Spleen (tissue), 7 donors: Measurements from ENCODE around the gene IQCE.

Experiments used
- CTCF ChIP-seq, 11 experiments: fragments of 200-600 bp in 7 of 11; fragments of 450-650 bp in 4 of 11; sonication (generic) in 4 of 11; IDR thresholded peaks in 8 of 11; conservative IDR thresholded peaks in 3 of 11; 1 replicate in 7 of 11; 2 replicates in 4 of 11; pipeline versions ENCODE4 v1.4.0 to v1.8.0; 2016 to 2021; ENCODE audit warnings: antibody characterized with exemption in 11 of 11, inconsistent platforms in 4 of 11, mild to moderate bottlenecking in 1 of 11
- POLR2A ChIP-seq, 3 donors: fragments of 450-650 bp; IDR thresholded peaks; one replicate each; pipeline ENCODE4 v1.5.1; 2017; ENCODE audit warnings: antibody characterized with exemption in 3 of 3, mild to moderate bottlenecking in 1 of 3
- donor health status: DM: no; HTN: no; CAD: no; lungs with moderate emphysema.
- donor health status: DM: no; HTN: no; CAD: no.
- donor health status: DM: no; HTN: no; CAD: no.

- TF ChIP-seq CTCF (IDR thresholded peaks at IDR 0.05 in 8 of 11, conservative IDR thresholded peaks at IDR 0.05 in 3 of 11): no peak
- no peak for TF ChIP-seq POLR2A (IDR thresholded peaks at IDR 0.05)
Observed at GRCh38 chr7:2662273-2663120, 103.7 kb downstream of the IQCE start.
